Breast epithelium (tissue), 3 donors: ENCODE data around the gene CSTB.

Source experiments
- POLR2A ChIP-seq: fragments of 450-650 bp; IDR thresholded peaks from one replicate; pipeline ENCODE4 v1.6.1; 2016; ENCODE audit warnings: antibody characterized with exemption, mild to moderate bottlenecking, moderate library complexity
- TF ChIP-seq, protein P1 (sequence below), 3 donors: fragments of 450-650 bp; IDR thresholded peaks; one replicate each; pipeline ENCODE4 v1.5.1; 2016 to 2017; ENCODE audit warnings: antibody characterized with exemption in 3 of 3, mild to moderate bottlenecking in 3 of 3, moderate library complexity in 3 of 3

DNA sequence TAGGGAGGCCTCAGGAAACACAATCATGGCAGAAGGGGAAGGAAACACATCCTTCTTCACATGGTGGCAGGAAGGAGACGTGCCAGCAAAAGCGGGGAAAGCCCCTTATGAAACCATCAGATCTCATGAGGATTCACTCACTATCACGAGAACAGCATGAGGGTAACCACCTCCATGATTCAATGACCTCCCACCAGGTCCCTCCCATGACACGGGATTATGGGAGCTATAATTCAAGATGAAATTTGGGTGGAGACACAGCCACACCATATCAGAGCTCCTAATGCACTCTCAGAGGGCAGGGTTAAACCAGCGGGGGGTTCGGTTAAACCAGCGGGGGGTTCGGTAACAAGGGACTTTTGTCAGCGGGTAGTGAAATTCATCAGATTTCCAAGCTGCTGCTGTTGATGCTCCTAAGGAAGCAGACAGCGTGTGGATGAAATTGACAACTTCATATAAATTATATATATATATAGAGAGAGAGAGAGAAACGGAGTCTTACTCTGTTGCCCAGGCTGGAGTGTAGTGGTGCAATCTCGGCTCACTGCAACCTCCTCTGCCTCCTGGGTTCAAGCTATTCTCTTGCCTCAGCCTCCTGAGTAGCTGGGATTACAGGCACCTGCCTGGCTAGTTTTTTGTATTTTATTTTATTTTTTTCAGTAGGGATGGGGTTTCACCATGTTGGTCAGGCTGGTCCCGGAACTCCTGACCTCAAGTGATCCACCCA is 4.2 kb downstream of the CSTB start:
- TF ChIP-seq, protein P1, sequence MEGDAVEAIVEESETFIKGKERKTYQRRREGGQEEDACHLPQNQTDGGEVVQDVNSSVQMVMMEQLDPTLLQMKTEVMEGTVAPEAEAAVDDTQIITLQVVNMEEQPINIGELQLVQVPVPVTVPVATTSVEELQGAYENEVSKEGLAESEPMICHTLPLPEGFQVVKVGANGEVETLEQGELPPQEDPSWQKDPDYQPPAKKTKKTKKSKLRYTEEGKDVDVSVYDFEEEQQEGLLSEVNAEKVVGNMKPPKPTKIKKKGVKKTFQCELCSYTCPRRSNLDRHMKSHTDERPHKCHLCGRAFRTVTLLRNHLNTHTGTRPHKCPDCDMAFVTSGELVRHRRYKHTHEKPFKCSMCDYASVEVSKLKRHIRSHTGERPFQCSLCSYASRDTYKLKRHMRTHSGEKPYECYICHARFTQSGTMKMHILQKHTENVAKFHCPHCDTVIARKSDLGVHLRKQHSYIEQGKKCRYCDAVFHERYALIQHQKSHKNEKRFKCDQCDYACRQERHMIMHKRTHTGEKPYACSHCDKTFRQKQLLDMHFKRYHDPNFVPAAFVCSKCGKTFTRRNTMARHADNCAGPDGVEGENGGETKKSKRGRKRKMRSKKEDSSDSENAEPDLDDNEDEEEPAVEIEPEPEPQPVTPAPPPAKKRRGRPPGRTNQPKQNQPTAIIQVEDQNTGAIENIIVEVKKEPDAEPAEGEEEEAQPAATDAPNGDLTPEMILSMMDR (IDR thresholded peaks at IDR 0.05), result no peak
- no peak for TF ChIP-seq POLR2A
